Stimulated activated naive B cell treated with anti-CD40 and anti-IgM and Interleukin-4, amounts not matched to agents 10 μg/mL and 1 μg/mL and 100 μg/mL, for 72 hours (primary cell): ENCODE results near the gene NUP35.
"Not testable (repeated sequence)": the region's sequence is repeated elsewhere in the genome, so short reads cannot be mapped to it uniquely, and the experiment has no call there.

ENCODE experiments used
- ATAC-seq, 2 donors: fragments of 150-1000 bp; cut with Tn5 transposase; replicated peaks; 2 replicates each; pipeline ENCODE4 v1.10.0; 2021; ENCODE audit warnings: moderate library complexity in 1 of 2
- DNase-seq: peaks from one replicate; pipeline ENCODE4 v3.0.0; 2021
- H3K27ac Mint-ChIP-seq: one replicate; pipeline ENCODE4 v1.8.0; 2022; ENCODE audit warnings: mild to moderate bottlenecking, mixed read lengths
- H3K27me3 Mint-ChIP-seq, 2 donors: one replicate each; pipeline ENCODE4 v1.8.0; 2022; ENCODE audit warnings: mixed read lengths in 2 of 2
- H3K36me3 Mint-ChIP-seq, 2 donors: one replicate each; pipeline ENCODE4 v1.8.0; 2022; ENCODE audit warnings: mixed read lengths in 2 of 2, mild to moderate bottlenecking in 1 of 2
- H3K4me1 Mint-ChIP-seq, 2 donors: one replicate each; pipeline ENCODE4 v1.8.0; 2022; ENCODE audit warnings: mixed read lengths in 2 of 2, mild to moderate bottlenecking in 1 of 2
- H3K4me3 Mint-ChIP-seq, 2 donors: one replicate each; pipeline ENCODE4 v1.8.0; 2022; ENCODE audit warnings: mild to moderate bottlenecking in 2 of 2, mixed read lengths in 2 of 2, moderate library complexity in 1 of 2
- H3K9me3 Mint-ChIP-seq, 2 donors: one replicate each; pipeline ENCODE4 v1.8.0; 2022; ENCODE audit warnings: mixed read lengths in 2 of 2, mild to moderate bottlenecking in 1 of 2

NUP35 gene

DNA sequence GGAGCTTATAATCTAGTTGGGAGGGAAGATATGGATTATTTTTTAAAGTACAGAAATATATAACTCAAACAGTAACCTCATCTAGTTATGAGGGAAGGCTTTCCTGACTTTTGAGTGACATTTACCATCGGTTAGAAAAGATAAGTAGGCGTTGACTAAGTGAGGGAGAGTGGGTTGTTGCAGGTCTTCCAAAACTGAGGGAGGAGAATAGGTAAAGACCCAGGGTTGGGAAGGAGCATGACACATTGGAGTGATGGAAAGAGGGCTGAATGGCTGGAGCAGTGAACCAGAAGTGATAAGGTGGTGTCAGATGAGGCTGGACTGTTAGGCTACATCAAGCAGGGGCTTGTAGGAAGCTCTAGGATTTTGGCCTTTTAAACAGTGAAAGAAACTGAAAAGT, 10.6 kb upstream of the NUP35 start:
- Mint-ChIP-seq H3K27me3 (peaks cover 40 to 41% of the 10 kb centered on the region in 2 donors), H3K36me3 (no peaks in the 10 kb centered on the region), H3K27ac (no peak overlapping the region), H3K4me1 (no peaks in the 10 kb centered on the region), H3K4me3 (no peak overlapping the region), H3K9me3 (no peaks in the 10 kb centered on the region)
- no peak for ATAC-seq
- DNase-seq, result no peak

DNA sequence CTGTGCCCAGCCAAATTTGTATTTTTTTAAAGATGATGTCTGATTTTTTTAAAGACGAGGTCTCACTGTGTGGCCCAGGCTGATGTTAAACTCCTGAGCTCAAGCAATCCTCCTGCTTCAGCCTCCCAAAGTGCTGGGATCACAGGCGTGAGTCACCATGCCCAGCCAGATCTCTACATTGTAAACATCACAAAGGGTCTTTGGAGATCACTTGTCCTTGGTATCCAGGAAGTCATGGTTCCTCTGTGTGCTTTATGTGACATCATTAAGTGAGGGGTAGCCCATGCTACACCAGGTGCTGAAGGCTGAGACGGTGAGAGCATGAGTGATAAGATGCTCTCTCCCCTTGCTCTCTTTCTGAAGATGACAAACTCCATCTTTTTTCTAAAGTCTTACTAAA, 7.0 kb upstream of the NUP35 start:
- Mint-ChIP-seq H3K27me3 (peaks cover 47 to 55% of the 10 kb centered on the region in 2 donors), H3K36me3 (no peaks in the 10 kb centered on the region), H3K9me3 (no peaks in the 10 kb centered on the region), H3K27ac (no peak overlapping the region), H3K4me1 (no peaks in the 10 kb centered on the region), H3K4me3 (no peak overlapping the region)
- ATAC-seq (no peak), DNase-seq (no peak)

DNA sequence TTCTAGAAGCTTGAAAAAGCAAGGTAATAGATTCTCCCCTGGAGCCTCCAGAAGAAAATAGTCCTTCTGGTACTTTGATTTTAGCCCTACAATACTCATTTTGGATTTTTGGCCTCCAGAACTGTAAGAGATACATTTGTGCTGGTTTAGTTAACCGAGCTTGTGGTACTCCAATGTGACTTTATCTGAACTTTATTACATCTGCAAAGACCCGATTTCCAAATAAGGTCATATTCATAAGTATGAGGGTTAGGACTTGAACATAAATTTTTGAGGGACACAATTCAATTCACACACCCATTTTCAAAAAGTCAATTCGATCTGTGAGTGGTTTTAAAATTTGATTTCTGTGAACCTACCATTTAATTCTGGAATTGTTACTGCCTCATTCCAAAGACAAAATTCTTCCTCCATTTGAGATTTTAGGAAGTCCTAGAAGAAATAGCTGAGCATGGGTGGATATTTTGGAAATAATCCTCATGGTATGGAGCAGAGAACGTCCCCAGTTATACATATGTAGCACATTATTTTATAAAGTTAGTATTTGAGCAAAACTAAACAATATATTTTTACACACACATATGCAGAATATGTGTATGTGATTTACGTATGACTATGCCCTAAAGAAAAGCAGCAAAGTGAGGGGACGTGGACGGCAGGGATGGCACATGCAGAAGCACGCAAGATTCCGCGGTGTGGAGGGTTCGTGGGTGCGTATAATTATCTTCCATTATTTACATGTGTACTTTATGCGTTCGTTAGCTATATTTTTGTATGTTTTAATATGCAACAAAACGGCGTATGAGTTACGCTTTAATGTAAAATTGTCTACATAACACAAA, 905 bp upstream of the NUP35 start:
- no peaks in the 10 kb centered on the region for H3K36me3 Mint-ChIP-seq
- H3K4me3 Mint-ChIP-seq, result peak overlapping the region; percentile 95 to 99
- H3K9me3 Mint-ChIP-seq, result no peaks in the 10 kb centered on the region
- H3K27ac Mint-ChIP-seq, result peak overlapping the region; percentile 98
- peaks cover 32% of the 10 kb centered on the region in 2 donors for H3K27me3 Mint-ChIP-seq
- DNase-seq (no peak), ATAC-seq (no peak)
- H3K4me1 Mint-ChIP-seq, result peaks cover 3 to 16% of the 10 kb centered on the region in 2 donors

DNA sequence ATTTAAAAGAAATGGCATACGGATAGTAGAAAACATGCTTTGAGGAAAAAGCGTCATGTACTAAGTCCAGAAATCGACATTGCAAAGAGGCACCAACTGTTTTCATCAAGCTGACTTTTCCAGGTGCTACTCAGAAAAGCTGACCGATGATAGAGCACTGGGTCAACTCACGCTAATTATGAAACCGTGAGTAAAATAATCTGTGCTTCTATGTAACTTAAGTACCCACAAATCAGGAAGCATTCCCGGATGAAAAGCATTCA, 353 bp upstream of the NUP35 start:
- Mint-ChIP-seq H3K4me1 (peaks cover 4 to 16% of the 10 kb centered on the region in 2 donors), H3K27me3 (peaks cover 26 to 27% of the 10 kb centered on the region in 2 donors), H3K9me3 (no peaks in the 10 kb centered on the region), H3K27ac (peak overlapping the region; percentile 98), H3K36me3 (peaks cover 0 to 2% of the 10 kb centered on the region in 2 donors), H3K4me3 (peak overlapping the region; percentile 95 to 99)
- ATAC-seq (peak; percentile 44 to 46), DNase-seq (no peak)

DNA sequence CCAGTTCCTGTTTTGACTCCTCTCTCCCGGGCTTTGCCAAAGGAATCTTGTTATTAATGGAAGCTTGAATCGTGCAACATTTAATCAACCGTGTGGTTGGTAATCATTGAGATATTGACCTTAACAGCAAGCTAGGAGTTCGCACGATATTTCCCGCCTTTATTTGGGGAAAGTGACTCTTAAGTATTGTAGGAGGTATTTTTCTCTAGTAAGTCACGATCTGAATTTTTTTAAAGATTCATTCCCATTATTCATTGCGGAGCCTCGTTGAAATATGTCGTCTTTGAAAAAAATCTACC, 663 bp downstream of the NUP35 start:
- peaks cover 16 to 20% of the 10 kb centered on the region in 2 donors for H3K27me3 Mint-ChIP-seq
- H3K27ac Mint-ChIP-seq, result peak overlapping the region; percentile 98
- DNase-seq, result no peak
- peak overlapping the region; percentile 95 to 99 for H3K4me3 Mint-ChIP-seq
- no peak for ATAC-seq
- peaks cover 6 to 16% of the 10 kb centered on the region in 2 donors for H3K4me1 Mint-ChIP-seq
- H3K36me3 Mint-ChIP-seq, result peaks cover 0 to 5% of the 10 kb centered on the region in 2 donors
- no peaks in the 10 kb centered on the region for H3K9me3 Mint-ChIP-seq

DNA sequence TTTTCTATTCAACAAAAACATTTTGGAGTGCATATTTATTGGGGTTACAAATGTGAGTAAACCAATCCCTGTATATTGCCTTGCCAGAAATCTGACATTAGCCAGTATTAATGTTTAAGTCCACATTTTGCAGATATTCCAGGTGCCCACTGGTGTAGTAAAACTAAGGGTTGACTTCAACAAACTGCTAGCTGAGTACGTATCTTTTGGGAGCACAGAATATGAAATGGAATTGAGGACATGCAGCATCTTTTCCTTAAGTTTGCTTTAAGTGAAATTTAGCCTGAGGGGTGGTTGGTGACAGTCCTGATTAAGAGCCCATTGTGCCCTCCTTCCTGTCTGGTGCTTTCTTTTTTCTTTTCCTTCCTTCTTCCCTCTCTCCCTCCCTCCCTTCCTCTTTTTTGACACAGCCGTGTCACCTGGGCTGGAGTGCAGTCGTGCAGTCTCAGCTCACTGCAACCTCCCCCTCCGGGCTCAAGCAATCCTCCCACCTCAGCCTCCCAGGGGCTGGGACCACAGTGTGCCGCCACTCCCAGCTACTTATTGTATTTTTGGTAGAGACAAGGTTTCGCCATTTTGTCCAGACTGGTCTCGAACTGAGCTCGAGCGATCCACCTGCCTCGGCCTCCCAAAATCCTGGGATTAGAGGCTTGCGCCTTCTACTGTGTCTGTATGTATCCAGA, 1.6 kb downstream of the NUP35 start:
- H3K4me3 Mint-ChIP-seq, result peak overlapping the region; percentile 63 to 77
- no peak for DNase-seq
- ATAC-seq, result no peak
- H3K36me3 Mint-ChIP-seq, result peaks cover 0 to 5% of the 10 kb centered on the region in 2 donors
- H3K4me1 Mint-ChIP-seq, result peaks cover 6 to 16% of the 10 kb centered on the region in 2 donors
- no peaks in the 10 kb centered on the region for H3K9me3 Mint-ChIP-seq
- H3K27ac Mint-ChIP-seq, result no peak overlapping the region
- H3K27me3 Mint-ChIP-seq, result peaks cover 7 to 11% of the 10 kb centered on the region in 2 donors

DNA sequence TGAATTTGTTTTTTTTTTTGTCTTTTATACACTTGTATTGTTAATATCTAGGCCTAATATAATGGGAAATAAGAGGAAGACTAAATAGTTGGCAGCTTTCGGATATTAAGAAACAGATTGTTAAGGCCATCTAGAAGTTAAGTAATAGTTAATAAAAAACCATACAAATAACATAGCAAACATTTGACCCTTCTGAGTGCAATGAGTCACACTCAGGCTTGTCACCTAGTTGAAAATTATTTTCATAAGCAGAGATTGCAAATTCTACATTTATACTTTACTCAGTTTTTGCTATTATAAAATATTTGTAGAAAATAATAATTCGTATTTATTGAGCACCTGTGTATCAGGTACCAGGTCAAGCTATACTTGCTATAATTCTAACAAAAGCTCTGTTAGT, 2.4 kb downstream of the NUP35 start:
- H3K4me1 Mint-ChIP-seq, result peaks cover 6 to 16% of the 10 kb centered on the region in 2 donors
- peaks cover under 1 to 5% of the 10 kb centered on the region in 2 donors for H3K36me3 Mint-ChIP-seq
- no peak overlapping the region for H3K27ac Mint-ChIP-seq

DNA sequence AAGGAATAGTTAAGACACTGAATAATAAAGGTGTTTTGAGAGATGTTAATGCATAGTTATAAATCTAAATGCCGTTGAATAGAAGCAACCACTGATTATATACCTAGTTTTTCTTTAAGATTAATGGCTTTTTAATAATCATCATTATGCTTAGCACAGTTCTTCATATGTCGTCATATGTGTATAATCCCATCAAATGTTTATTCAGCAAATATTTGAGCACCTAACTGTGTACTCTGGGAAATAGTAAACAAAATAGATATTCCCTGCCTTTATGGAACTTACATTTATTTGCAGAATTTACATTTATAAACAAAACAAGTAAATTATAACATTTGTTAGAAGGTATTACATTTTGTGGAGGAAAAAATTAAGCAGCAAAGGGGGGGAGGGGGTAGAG, 9.8 kb downstream of the NUP35 start:
- Mint-ChIP-seq H3K9me3 (no peaks in the 10 kb centered on the region), H3K36me3 (peaks cover 23 to 39% of the 10 kb centered on the region in 2 donors)

More for the DNA sequence above, 2.4 kb downstream of the NUP35 start:
- H3K27me3 Mint-ChIP-seq, result peaks cover 0 to 4% of the 10 kb centered on the region in 2 donors
- H3K4me3 Mint-ChIP-seq, result no peak overlapping the region
- no peak for ATAC-seq
- DNase-seq, result no peak
- no peaks in the 10 kb centered on the region for H3K9me3 Mint-ChIP-seq

DNA sequence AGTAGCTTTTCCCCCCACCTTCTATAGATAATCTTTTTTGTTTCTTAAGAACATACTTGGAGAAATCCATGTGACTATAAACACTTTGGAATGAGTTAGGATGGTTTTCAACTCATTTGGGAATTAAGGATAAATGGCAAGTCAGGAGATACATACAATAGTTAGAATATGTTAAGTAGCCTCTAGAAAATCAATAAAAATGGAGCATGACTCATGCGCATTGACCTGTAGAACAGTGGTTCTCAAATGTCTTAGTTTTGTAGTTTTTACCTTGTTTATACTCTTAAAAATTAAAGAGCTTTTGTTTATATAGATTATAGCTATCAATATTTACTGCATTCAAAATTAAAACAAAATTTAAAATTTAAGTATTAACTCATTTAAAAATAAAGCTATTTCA, 24.7 kb downstream of the NUP35 start:
- H3K4me1 Mint-ChIP-seq, result peaks cover 4 to 6% of the 10 kb centered on the region in 2 donors
- ATAC-seq (no peak), DNase-seq (no peak)
- H3K36me3 Mint-ChIP-seq, result peaks cover 56 to 68% of the 10 kb centered on the region in 2 donors
- H3K27ac Mint-ChIP-seq, result no peak overlapping the region
- H3K9me3 Mint-ChIP-seq, result peaks cover 0 to 1% of the 10 kb centered on the region in 2 donors
- no peaks in the 10 kb centered on the region for H3K27me3 Mint-ChIP-seq
- no peak overlapping the region for H3K4me3 Mint-ChIP-seq

More for the DNA sequence above, 9.8 kb downstream of the NUP35 start:
- ATAC-seq (no peak), DNase-seq (no peak)
- Mint-ChIP-seq H3K27me3 (no peaks in the 10 kb centered on the region), H3K4me3 (no peak overlapping the region), H3K4me1 (peaks cover 3 to 17% of the 10 kb centered on the region in 2 donors), H3K27ac (no peak overlapping the region)

DNA sequence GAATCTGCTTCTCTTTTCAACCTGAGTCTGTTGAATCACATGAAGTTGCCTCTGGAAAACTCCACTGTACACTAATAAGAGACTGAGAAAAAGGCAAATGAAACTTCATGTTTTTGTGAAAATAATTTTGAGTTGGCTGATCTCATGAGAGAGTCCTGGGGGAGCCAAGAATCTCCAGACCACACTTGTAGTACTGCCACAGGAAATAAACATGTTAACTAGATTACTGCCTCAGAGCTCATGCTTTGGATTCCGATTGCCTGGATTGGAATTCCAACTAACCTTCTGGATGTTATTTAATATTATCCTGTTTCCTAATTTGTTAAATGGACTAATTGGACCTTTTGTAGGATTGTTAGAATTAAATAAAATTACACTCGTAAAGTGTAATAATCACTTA, 25.2 kb downstream of the NUP35 start:
- no peak overlapping the region for H3K4me3 Mint-ChIP-seq
- H3K9me3 Mint-ChIP-seq, result peaks cover 3 to 4% of the 10 kb centered on the region in 2 donors
- peaks cover 6 to 11% of the 10 kb centered on the region in 2 donors for H3K4me1 Mint-ChIP-seq
- H3K27me3 Mint-ChIP-seq, result no peaks in the 10 kb centered on the region
- ATAC-seq (no peak), DNase-seq (no peak)
- no peak overlapping the region for H3K27ac Mint-ChIP-seq
- H3K36me3 Mint-ChIP-seq, result peaks cover 56 to 68% of the 10 kb centered on the region in 2 donors

DNA sequence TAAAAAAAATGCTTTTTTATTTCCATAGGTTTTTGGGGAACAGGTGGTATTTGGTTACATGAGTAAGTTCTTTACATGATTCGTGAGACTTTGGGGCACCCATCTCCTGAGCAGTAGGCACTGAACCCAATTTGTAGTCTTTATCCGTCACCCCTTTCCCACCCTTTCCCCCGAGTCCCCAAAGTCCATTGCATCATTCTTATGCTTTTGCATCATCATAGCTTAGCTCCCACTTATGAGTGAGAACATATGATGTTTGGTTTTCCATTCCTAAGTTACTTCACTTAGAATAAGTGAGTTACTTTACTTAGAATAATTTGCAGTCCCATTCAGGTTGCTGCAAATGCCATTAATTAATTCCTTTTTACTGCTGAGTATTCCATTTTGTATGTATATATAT, 28.0 kb downstream of the NUP35 start:
- ATAC-seq, H3K27ac Mint-ChIP-seq, DNase-seq, H3K27me3 Mint-ChIP-seq, H3K9me3 Mint-ChIP-seq, H3K4me3 Mint-ChIP-seq: not testable (repeated sequence)
- H3K4me1 Mint-ChIP-seq, result peaks cover 6 to 12% of the 10 kb centered on the region in 2 donors
- peaks cover 54 to 65% of the 10 kb centered on the region in 2 donors for H3K36me3 Mint-ChIP-seq

DNA sequence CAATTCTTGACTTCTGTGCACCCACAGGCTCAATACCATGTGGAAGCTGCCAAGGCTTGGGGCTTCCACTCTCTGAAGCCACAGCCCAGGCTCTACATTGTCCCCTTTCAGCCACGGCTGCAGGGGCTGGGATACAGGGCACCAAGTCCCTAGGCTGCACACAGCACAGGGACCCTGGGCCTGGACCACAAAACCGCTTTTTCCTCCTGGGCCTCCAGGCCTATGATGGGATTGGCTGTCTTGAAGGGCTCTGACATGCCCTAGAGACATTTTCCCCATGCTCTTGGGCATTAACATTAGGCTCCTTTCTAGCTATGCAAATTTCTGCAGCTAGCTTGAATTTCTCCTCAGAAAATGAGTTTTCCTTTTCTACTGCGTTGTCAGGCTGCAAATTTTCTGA, 29.7 kb downstream of the NUP35 start:
- Mint-ChIP-seq H3K27ac (no peak overlapping the region), H3K4me1 (peaks cover 6 to 12% of the 10 kb centered on the region in 2 donors), H3K27me3 (no peaks in the 10 kb centered on the region), H3K4me3 (no peak overlapping the region), H3K9me3 (peaks cover 7 to 8% of the 10 kb centered on the region in 2 donors), H3K36me3 (peaks cover 47 to 60% of the 10 kb centered on the region in 2 donors)
- DNase-seq (no peak), ATAC-seq (no peak)

DNA sequence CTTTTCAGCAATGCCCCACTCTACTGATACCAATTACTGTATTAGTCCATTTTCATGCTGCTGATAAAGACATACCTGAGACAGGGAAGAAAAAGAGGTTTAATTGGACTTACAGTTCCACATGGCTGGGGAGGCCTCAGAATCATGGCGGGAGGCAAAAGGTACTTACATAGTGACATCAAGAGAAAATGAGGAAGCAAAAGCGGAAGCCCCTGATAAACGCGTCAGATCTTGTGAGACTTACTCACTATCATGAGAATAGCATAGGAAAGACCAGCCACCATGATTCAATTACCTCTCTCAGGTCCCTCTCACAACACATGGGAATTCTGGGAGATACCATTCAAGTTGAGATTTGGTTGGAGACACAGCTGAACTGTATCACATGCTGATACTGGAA, 30.5 kb downstream of the NUP35 start:
- not testable (repeated sequence) for DNase-seq, H3K4me3 Mint-ChIP-seq, H3K9me3 Mint-ChIP-seq, H3K27me3 Mint-ChIP-seq
- Mint-ChIP-seq H3K27ac (peak overlapping the region; percentile 52), H3K4me1 (peaks cover 6 to 12% of the 10 kb centered on the region in 2 donors), H3K36me3 (peaks cover 47 to 60% of the 10 kb centered on the region in 2 donors)
- ATAC-seq, result peak in 1 of 2 donors; percentile 39

DNA sequence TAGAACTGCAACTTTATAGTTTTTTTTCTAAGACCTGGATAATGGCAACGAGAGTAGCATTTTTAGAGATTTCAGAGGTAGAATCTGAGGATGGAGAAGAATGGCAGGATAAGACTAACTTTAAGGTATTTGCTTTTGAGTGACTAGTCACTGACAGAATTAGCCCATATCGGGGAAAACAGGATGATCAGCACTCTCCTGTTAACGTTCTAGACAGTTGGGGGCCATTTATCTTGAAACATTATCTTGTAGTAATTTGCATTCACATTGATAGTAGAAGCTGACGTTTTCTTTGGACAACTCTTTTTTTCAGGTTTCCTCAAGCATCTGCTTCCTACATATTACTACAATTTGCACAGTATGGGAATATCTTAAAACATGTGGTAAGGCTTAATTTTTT, 32.9 kb downstream of the NUP35 start:
- Mint-ChIP-seq H3K4me1 (peaks cover 3 to 6% of the 10 kb centered on the region in 2 donors), H3K4me3 (no peak overlapping the region), H3K27me3 (no peaks in the 10 kb centered on the region), H3K36me3 (peaks cover 42 to 56% of the 10 kb centered on the region in 2 donors), H3K27ac (no peak overlapping the region), H3K9me3 (peaks cover 7 to 8% of the 10 kb centered on the region in 2 donors)
- DNase-seq (no peak), ATAC-seq (no peak)

DNA sequence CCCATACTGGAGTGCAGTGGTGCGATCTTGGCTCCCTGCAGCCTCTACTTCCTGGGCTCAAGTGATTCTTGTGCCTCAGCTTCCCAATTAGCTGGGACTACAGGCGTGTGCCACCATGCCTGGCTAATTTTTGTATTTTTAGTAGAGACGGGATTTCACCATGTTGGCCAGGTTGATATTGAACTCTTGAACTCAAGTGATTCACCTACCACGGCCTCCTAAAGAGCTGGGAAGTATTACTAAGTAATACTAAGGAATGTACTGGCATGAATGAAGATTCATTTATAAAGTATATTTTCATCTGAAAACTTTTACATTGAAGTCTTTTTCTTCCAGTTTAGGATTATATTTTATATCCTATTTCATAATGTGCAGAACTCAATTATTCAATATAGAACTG, 38.1 kb downstream of the NUP35 start:
- Mint-ChIP-seq H3K9me3 (peaks cover 4 to 5% of the 10 kb centered on the region in 2 donors), H3K4me1 (no peaks in the 10 kb centered on the region), H3K36me3 (peaks cover 39 to 57% of the 10 kb centered on the region in 2 donors), H3K27me3 (no peaks in the 10 kb centered on the region), H3K4me3 (no peak overlapping the region), H3K27ac (no peak overlapping the region)
- ATAC-seq (no peak), DNase-seq (no peak)
